Gastroesophageal sphincter (tissue), 3 donors: Measurements from ENCODE around the gene PLXNB1.

ENCODE experiments used
- EP300 ChIP-seq: sonication (generic); formaldehyde crosslinking; IDR thresholded peaks from one replicate; pipeline ENCODE4 v1.6.1; 2017; ENCODE audit warnings: antibody characterized with exemption, mild to moderate bottlenecking
- POLR2AphosphoS5 ChIP-seq: sonication (generic); formaldehyde crosslinking; IDR thresholded peaks from one replicate; pipeline ENCODE4 v1.6.1; 2017; ENCODE audit warnings: antibody characterized with exemption
- TF ChIP-seq, protein P1 (sequence below), 4 experiments: fragments of 200-600 bp in 2 of 4; fragments of 450-650 bp in 2 of 4; sonication (generic) in 1 of 4; IDR thresholded peaks; one replicate each; pipeline ENCODE4 v1.5.1; 2017 to 2019; ENCODE audit warnings: antibody characterized with exemption in 4 of 4, mild to moderate bottlenecking in 2 of 4, moderate library complexity in 2 of 4

DNA sequence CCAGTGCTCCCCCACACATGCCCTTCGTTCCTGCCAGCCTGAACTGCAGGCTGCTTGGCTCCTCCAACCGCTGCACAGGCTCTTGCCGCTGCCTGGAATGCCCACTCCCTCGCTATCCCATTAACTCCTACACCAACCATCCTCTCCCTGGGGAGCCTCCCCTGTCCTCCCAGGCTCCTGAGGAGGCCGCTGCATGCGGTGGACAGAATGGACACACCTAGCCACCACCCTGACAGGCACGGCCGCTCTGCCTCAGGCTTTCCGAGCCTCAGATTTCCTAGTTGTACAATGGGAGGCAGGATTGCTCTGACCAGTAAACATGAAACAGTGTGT is 2.3 kb downstream of the PLXNB1 start:
- TF ChIP-seq, protein P1, sequence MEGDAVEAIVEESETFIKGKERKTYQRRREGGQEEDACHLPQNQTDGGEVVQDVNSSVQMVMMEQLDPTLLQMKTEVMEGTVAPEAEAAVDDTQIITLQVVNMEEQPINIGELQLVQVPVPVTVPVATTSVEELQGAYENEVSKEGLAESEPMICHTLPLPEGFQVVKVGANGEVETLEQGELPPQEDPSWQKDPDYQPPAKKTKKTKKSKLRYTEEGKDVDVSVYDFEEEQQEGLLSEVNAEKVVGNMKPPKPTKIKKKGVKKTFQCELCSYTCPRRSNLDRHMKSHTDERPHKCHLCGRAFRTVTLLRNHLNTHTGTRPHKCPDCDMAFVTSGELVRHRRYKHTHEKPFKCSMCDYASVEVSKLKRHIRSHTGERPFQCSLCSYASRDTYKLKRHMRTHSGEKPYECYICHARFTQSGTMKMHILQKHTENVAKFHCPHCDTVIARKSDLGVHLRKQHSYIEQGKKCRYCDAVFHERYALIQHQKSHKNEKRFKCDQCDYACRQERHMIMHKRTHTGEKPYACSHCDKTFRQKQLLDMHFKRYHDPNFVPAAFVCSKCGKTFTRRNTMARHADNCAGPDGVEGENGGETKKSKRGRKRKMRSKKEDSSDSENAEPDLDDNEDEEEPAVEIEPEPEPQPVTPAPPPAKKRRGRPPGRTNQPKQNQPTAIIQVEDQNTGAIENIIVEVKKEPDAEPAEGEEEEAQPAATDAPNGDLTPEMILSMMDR (IDR thresholded peaks at IDR 0.05), result no peak
- TF ChIP-seq POLR2AphosphoS5 (no peak), EP300 (no peak)
